B cell (primary cell): ENCODE results near the gene RNLS. TPM values are rescaled to one million over a fixed set of nuclear protein-coding genes. Genes with fewer than 3 reads are reported as not detected.

Source experiments
- ATAC-seq: fragments of 200-7000 bp; cut with Tn5 transposase; one replicate; pipeline ENCODE4 v1.10.0; 2021; ENCODE audit warnings: low read depth, mild to moderate bottlenecking, moderate number of reproducible peaks, moderate library complexity
- CTCF ChIA-PET: fragments of 350-600 bp; sonication (Branson Sonifier 250); formaldehyde crosslinking; loops from one replicate; lab custom pipeline; 2021; ENCODE audit warnings: antibody characterized with exemption, inconsistent platforms; lab: Charles Lee
- POLR2A ChIA-PET: fragments of 350-600 bp; sonication (Branson Sonifier 250); formaldehyde crosslinking; loops from one replicate; lab custom pipeline; 2021; ENCODE audit warnings: antibody characterized with exemption; lab: Charles Lee
- DNase-seq: peaks from one replicate; pipeline ENCODE4 v3.0.0; 2013
- H2AFZ ChIP-seq: 2 replicates; pipeline ENCODE4 v1.6.1; 2012; ENCODE audit warnings: mild to moderate bottlenecking, low read depth, low read length; ENCODE audit not compliant: insufficient read depth, poor library complexity, severe bottlenecking
- H3K27ac ChIP-seq, 2 donors: 1 replicate in 1 of 2; 2 replicates in 1 of 2; pipeline ENCODE4 v1.5.1; 2012 to 2013; ENCODE audit warnings: low read length in 2 of 2, mild to moderate bottlenecking in 2 of 2, moderate library complexity in 1 of 2
- H3K27me3 ChIP-seq, 4 experiments: fragments of 200-600 bp in 1 of 4; sonication (generic) in 1 of 4; replicated peaks in 1 of 4; 1 replicate in 2 of 4; 2 replicates in 2 of 4; pipeline versions ENCODE4 v1.6.1 to v1.7.0; 2013 to 2016; ENCODE audit warnings: low read length in 3 of 4, mild to moderate bottlenecking in 2 of 4, mixed read lengths in 1 of 4, moderate library complexity in 1 of 4; ENCODE audit not compliant: insufficient read depth in 4 of 4, control insufficient read depth in 3 of 4; ENCODE audit errors: control extremely low read depth in 1 of 4
- H3K36me3 ChIP-seq, 2 experiments: replicated peaks in 1 of 2; 1 replicate in 1 of 2; 2 replicates in 1 of 2; pipeline versions ENCODE4 v1.6.1 to v1.7.1; 2013; ENCODE audit warnings: low read length in 1 of 2; ENCODE audit not compliant: insufficient read depth in 2 of 2, control insufficient read depth in 1 of 2; ENCODE audit errors: control extremely low read depth in 1 of 2, extremely low read depth in 1 of 2
- H3K4me1 ChIP-seq, 2 donors: fragments of 200-600 bp in 1 of 2; sonication (generic) in 1 of 2; 1 replicate in 1 of 2; 2 replicates in 1 of 2; pipeline versions ENCODE4 v1.5.1 to v1.6.1; 2013 to 2017; ENCODE audit warnings: low read length in 2 of 2; ENCODE audit not compliant: control insufficient read depth in 2 of 2, insufficient read depth in 2 of 2
- H3K4me2 ChIP-seq: replicated peaks from 2 replicates; pipeline ENCODE3; 2012; ENCODE audit warnings: mild to moderate bottlenecking, low read depth, low read length; ENCODE audit not compliant: poor library complexity, severe bottlenecking
- H3K4me3 ChIP-seq, 5 experiments: fragments of 200-600 bp in 1 of 5; sonication (generic) in 1 of 5; 1 replicate in 3 of 5; 2 replicates in 2 of 5; pipeline versions ENCODE4 v1.5.1 to v1.7.0; 2011 to 2016; ENCODE audit warnings: low read length in 4 of 5, mild to moderate bottlenecking in 4 of 5, low read depth in 2 of 5, control low read depth in 1 of 5, moderate library complexity in 1 of 5; ENCODE audit not compliant: insufficient read depth in 1 of 5; ENCODE audit errors: control extremely low read depth in 1 of 5, extremely low read depth in 1 of 5
- H3K79me2 ChIP-seq: fragments of 200-600 bp; sonication (generic); one replicate; pipeline ENCODE4 v1.6.0; 2016; ENCODE audit warnings: low read length; ENCODE audit not compliant: control insufficient read depth, insufficient read depth
- H3K9ac ChIP-seq: fragments of 200-600 bp; sonication (generic); 2 replicates; pipeline ENCODE4 v1.6.1; 2017; ENCODE audit warnings: mild to moderate bottlenecking, low read length, moderate library complexity
- H3K9me3 ChIP-seq, 3 donors: one replicate each; pipeline versions ENCODE4 v1.6.1 to v1.7.1; 2013; ENCODE audit warnings: low read length in 2 of 3; ENCODE audit not compliant: control insufficient read depth in 2 of 3, insufficient read depth in 1 of 3; ENCODE audit errors: control extremely low read depth in 1 of 3
- H4K20me1 ChIP-seq: 2 replicates; pipeline ENCODE4 v1.6.0; 2012; ENCODE audit warnings: mild to moderate bottlenecking, low read length; ENCODE audit not compliant: insufficient read depth, control insufficient read depth, poor library complexity, severe bottlenecking
- H3K27ac Mint-ChIP-seq: one replicate; pipeline ENCODE4 v1.8.0; 2021; ENCODE audit warnings: mixed read lengths
- H3K27me3 Mint-ChIP-seq: one replicate; pipeline ENCODE4 v1.8.0; 2021; ENCODE audit warnings: mixed read lengths
- H3K4me1 Mint-ChIP-seq: one replicate; pipeline ENCODE4 v1.8.0; 2021; ENCODE audit warnings: mixed read lengths
- H3K4me3 Mint-ChIP-seq: one replicate; pipeline ENCODE4 v1.8.0; 2021; ENCODE audit warnings: mixed read lengths
- H3K9me3 Mint-ChIP-seq: one replicate; pipeline ENCODE4 v1.8.0; 2022; ENCODE audit warnings: mixed read lengths; ENCODE audit not compliant: insufficient read depth
- CTCF ChIP-seq: fragments of 200-600 bp; IDR thresholded peaks from one replicate; pipeline ENCODE4 v1.8.0; 2022; ENCODE audit warnings: antibody characterized with exemption, mild to moderate bottlenecking
- EZH2 ChIP-seq: IDR thresholded peaks from 2 replicates; pipeline ENCODE4 v1.6.1; 2012; ENCODE audit warnings: borderline replicate concordance, low read depth, mild to moderate bottlenecking, moderate library complexity, low read length; ENCODE audit not compliant: insufficient read depth, poor library complexity, severe bottlenecking
- WGBS: methylation state at CpG from one replicate; pipeline ENCODE4 v1.1.5; 2013; ENCODE audit warnings: missing lambda C conversion rate; ENCODE audit not compliant: insufficient coverage; 5-methylcytosine and 5-hydroxymethylcytosine counted together
- intact Hi-C: fragments of 100-400 bp; cut with micrococcal nuclease; formaldehyde crosslinking; loops from one replicate; pipeline ENCODE4 v1.10.0; 2022
- polyA plus RNA-seq: library from polyadenylated mRNA; depleted of rRNA; stranded (reverse); fragments of >200 nt; gene quantifications from 2 replicates; pipeline ENCODE4 v1.2.3, GENCODE V29; 2012
- total RNA-seq, 2 donors: library from RNA; stranded (reverse); fragments of 120-200 nt in 1 of 2; gene quantifications; 1 replicate in 1 of 2; 2 replicates in 1 of 2; pipeline versions ENCODE4 v1.2.3 to v1.2.4, GENCODE V29; 2013 to 2022

Gene RNLS
- total and polyA plus RNA-seq, 2 donors (not counting 1 experiment from before 2014, with no cell fraction given) = 3.5 to 7.5 TPM

- Mint-ChIP-seq H3K4me1 (peaks cover 6% of the 10 kb centered on the region), H3K27me3 (no peaks in the 10 kb centered on the region), H3K9me3 (no peaks in the 10 kb centered on the region), H3K4me3 (no peak overlapping the region), H3K27ac (no peak overlapping the region)
- DNase-seq (no peak), ATAC-seq (no peak)
- no peaks in the 10 kb centered on the region for H3K27me3 ChIP-seq
- intact Hi-C loops = no loop called here
- POLR2A ChIA-PET = no interaction called here
- CTCF ChIA-PET = interaction anchor here (0.9 to 2.1 kb wide), 4 partner anchors 12 to 192 kb away, joined by 3 to 7 read pairs (median 4); no protein-coding TSS in a partner anchor
- H3K27ac ChIP-seq = no peak overlapping the region
- H3K4me3 ChIP-seq = no peak overlapping the region
- H3K36me3 ChIP-seq = no peaks in the 10 kb centered on the region
- H3K9me3 ChIP-seq = no peaks in the 10 kb centered on the region
- TF ChIP-seq EZH2 (no peak), CTCF (no peak)
- peaks cover 0 to 9% of the 10 kb centered on the region in 2 donors for H3K4me1 ChIP-seq
- H3K79me2 ChIP-seq = no peaks in the 10 kb centered on the region
- no peak overlapping the region for H3K9ac ChIP-seq
- no peak overlapping the region for H3K4me2 ChIP-seq
- peak overlapping the region; percentile 29 for H2AFZ ChIP-seq
- H4K20me1 ChIP-seq = no peaks in the 10 kb centered on the region
These were observed 283.3 kb downstream of the RNLS start for GRCh38 chr10:88299787-88300186.

GRCh38 chr10:88297103-88297502 lies 286.0 kb downstream of the RNLS start:
- Mint-ChIP-seq H3K27ac (no peak overlapping the region), H3K4me3 (no peak overlapping the region), H3K9me3 (no peaks in the 10 kb centered on the region), H3K4me1 (peaks cover 14% of the 10 kb centered on the region), H3K27me3 (no peaks in the 10 kb centered on the region)
- WGBS = 100% methylated on average over 1 of the region's 3 CpGs
- no peak overlapping the region for H3K4me3 ChIP-seq
- H3K36me3 ChIP-seq = no peaks in the 10 kb centered on the region
- no peak overlapping the region for H2AFZ ChIP-seq
- no peak overlapping the region for H3K9ac ChIP-seq
- DNase-seq (no peak), ATAC-seq (no peak)
- no peaks in the 10 kb centered on the region for H3K79me2 ChIP-seq
- ChIA-PET POLR2A (no interaction called here), CTCF (no interaction called here)
- H3K9me3 ChIP-seq = no peaks in the 10 kb centered on the region
- no peak overlapping the region for H3K4me2 ChIP-seq
- no peak overlapping the region for H3K27ac ChIP-seq
- H3K4me1 ChIP-seq = peaks cover 1 to 13% of the 10 kb centered on the region in 2 donors
- no peak for TF ChIP-seq EZH2
- TF ChIP-seq CTCF = no peak
- intact Hi-C loops = no loop called here
- H4K20me1 ChIP-seq = no peaks in the 10 kb centered on the region
- H3K27me3 ChIP-seq = no peaks in the 10 kb centered on the region
